KOPT-K1 (cell line): ENCODE results near the gene NEBL.

Source experiments
- H3K27ac ChIP-seq: fragments of 200-600 bp; sonication (generic); 2 replicates; pipeline ENCODE4 v1.5.1; 2016; ENCODE audit warnings: antibody characterized with exemption, mild to moderate bottlenecking, low read depth, low read length; ENCODE audit not compliant: poor library complexity, severe bottlenecking
- H3K36me3 ChIP-seq: fragments of 200-600 bp; sonication (generic); 2 replicates; pipeline ENCODE4 v1.5.1; 2017; ENCODE audit warnings: antibody characterized with exemption, mild to moderate bottlenecking, low read length, moderate library complexity; ENCODE audit not compliant: insufficient read depth
- H3K9me3 ChIP-seq: fragments of 200-600 bp; sonication (generic); 2 replicates; pipeline ENCODE4 v1.5.1; 2017; ENCODE audit warnings: antibody characterized with exemption, low read length, mild to moderate bottlenecking; ENCODE audit not compliant: insufficient read depth, poor library complexity, severe bottlenecking

The NEBL gene

DNA sequence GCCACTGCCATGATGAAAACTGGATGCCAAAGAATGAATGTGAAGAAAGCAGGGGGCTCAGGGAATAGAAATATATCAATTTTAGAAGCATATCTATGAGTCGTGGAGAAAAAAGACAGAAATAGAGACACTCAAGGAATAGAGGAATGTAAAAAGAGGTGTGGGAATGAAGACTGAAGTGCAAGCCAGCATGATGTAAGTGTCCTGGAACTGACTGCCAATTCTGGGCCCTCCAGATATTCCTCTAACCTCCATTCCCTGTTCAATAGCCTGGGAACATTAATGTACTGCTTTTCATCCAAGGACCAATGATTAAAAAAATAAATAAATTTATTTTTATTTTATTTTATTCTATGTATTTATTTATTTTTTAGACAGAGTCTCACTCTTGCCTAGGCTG is 40.6 kb downstream of the NEBL start:
- no peak overlapping the region for H3K27ac ChIP-seq
- H3K9me3 ChIP-seq, result no peaks in the 10 kb centered on the region
- H3K36me3 ChIP-seq, result no peaks in the 10 kb centered on the region

DNA sequence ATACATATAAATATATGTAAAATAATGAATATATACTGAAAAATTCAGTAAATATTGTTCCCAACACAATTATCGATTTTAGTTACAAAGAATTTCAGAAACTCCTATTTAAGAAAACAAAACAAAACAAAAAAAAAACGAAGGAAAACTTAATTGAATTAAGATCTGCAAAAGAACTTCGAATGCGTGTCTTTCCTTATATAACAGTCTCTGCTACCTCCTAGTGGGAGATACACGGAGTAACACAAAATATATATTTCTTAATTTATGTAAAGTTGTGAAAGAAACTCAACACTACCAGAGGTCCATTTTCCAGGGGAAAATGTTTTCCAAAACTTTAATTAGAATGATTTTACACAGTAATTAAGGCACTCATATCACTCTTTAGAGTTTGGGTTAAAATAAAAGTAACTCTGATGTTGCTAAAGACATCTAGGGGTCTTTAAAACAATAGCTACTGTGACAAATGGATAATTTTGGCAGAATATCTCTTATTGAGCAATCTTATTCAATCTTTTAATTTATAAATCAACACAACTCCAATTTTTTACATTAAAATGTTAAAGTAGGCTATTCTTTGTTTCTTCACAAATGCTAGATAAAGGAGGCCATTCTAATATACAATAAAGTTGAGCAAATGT is 41.6 kb downstream of the NEBL start:
- Histone ChIP-seq H3K36me3 (no peaks in the 10 kb centered on the region), H3K27ac (no peak overlapping the region), H3K9me3 (no peaks in the 10 kb centered on the region)

DNA sequence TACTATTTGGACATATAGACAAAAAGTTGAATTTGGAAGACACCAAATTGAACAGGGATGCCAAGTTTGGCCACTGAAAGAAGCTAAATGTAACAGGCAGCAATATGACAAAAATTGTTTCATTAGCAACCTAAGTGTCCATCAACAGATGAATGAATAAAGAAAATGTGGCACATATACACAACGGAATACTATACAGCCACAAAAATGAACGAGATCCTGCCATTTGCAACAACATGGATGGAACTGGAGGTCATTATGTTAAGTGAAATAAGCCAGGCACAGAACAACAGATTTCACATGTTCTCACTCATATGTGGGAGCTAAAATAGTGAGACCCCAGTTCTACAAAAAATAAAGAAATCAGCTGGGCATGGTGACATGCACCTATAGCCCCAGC is 43.8 kb downstream of the NEBL start:
- Histone ChIP-seq H3K27ac (no peak overlapping the region), H3K9me3 (no peaks in the 10 kb centered on the region), H3K36me3 (no peaks in the 10 kb centered on the region)

DNA sequence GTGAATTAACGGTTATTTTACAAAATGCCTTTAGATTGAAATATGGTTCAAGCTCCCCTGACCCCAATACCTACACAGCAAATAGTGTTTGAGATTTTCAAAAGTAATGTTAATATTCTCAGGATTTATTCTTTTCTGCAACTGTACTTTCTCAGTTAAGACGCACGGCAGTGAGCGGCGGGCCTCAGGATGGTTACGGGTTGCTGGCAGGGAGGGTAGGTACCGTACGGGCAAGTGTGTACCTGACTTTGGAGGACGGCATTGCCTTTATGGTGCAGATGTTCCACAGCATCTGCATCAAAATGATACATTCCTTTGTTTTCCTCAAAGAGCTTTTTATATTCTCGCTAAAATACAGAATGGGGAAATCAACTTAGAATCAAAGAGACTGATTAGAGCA is 44.8 kb downstream of the NEBL start:
- Histone ChIP-seq H3K9me3 (no peaks in the 10 kb centered on the region), H3K36me3 (no peaks in the 10 kb centered on the region), H3K27ac (no peak overlapping the region)

DNA sequence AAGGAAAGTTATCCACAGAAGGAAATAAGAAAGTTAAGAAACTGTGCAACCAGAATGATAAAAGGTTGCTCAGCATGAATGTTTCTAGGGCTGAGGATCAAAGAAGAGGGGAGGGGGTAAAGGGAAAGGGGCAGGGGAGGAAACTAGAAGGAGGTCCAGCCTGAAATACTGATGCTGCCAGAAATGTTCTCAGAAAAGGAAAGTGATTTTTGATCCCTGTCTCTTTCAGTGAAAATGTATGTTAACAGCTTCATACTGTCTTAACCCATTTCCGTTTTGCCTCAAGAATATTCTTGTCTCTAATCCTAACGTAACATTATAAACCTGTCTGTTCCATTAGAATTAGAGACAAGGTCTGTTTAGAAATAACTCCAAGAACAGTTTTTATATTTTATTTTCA is 49.6 kb downstream of the NEBL start:
- no peaks in the 10 kb centered on the region for H3K9me3 ChIP-seq
- no peaks in the 10 kb centered on the region for H3K36me3 ChIP-seq
- H3K27ac ChIP-seq, result no peak overlapping the region

DNA sequence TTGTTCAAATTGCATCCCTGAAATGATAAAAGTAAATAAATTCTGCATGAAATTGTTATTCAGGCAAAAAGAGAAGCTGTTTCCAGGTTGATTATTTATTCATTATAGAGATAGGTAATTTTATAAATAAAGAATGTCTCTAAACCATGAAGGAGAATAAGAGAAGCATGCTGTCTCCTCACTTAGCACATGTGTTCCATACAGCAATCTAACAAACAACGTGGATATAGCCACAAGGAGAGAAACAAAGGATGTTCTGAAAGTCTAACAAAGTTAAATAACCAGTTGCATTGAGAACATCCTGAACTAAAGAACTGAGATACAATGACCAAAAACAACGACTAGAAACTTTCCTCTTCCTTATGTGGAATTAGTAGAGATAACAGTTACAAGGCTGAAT is 50.8 kb downstream of the NEBL start:
- Histone ChIP-seq H3K36me3 (no peaks in the 10 kb centered on the region), H3K27ac (no peak overlapping the region), H3K9me3 (no peaks in the 10 kb centered on the region)

DNA sequence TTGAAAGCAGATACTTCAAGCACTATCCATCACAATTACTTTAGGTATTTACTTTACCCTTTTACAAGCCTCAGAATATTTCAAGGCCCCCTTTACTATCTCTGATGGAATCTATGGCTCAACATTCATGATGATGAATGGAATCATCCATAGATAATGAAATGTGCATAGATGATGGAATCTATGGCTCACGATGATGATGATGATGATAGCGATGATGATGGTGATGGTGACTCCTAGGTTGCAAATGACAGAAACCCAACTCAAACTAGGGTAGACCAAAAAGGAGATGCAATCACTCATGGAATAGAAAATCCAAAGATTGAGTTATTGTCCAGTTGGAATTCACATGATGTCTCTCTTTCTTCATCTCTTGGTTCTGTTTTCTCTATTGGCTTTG is 55.7 kb downstream of the NEBL start:
- H3K9me3 ChIP-seq, result no peaks in the 10 kb centered on the region

DNA sequence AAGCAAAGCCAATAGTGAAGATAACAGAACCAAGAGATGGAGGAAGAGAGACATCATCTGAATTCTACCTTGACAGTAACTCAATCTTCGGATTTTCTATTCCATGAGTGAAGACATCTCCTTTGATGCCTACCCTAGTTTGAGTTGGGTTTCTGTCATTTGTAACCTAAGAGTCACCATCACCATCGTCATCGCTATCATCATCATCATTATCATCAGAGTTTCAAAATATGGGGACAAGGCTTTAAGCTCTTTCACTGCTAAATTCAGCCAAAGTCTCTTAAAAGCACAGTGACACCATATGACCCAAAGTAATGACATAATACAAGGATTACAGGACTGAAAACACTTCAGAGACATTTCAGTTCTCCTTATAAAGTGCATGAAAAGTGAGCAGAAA is 57.2 kb downstream of the NEBL start:
- Histone ChIP-seq H3K9me3 (no peaks in the 10 kb centered on the region), H3K27ac (no peak overlapping the region), H3K36me3 (no peaks in the 10 kb centered on the region)

More for the DNA sequence above, 55.7 kb downstream of the NEBL start:
- no peaks in the 10 kb centered on the region for H3K36me3 ChIP-seq
- no peak overlapping the region for H3K27ac ChIP-seq

DNA sequence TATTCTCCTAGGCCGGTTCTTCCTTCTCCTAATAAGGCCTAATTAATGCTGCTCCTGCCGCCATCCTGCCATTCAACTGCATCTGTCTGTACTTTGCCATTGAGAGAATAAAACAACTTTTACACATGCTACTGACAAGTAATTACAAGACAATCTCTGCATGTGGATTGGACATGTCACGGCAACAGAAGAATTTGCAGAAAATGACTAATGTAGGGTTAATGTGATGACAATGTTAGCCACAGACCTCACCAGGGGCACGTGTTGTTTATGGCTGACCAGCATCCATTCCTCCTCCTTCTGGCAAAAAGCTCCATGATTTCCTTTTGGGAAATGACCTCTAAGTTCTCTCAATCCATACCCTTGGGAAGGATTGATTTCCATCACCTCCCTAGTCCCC is 58.0 kb downstream of the NEBL start:
- H3K36me3 ChIP-seq, result no peaks in the 10 kb centered on the region

DNA sequence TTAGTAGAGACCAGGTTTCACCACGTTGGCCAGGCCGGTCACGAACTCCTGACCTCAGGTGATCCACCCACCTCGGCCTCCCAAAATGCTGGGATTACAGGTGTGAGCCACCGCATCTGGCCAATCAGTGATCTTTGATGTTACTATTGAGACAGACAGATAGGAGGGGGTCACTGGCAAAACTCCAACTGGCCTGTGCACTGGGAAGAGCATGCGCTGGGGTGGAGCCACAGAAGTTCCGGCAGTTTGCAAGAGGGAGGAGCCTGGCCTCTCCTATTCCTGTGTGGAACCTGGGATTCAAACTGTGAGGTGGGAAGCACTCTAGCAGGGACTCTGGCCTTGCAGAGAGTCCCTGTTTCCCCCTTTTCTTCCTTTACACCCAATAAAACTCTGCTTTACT is 60.7 kb downstream of the NEBL start:
- no peak overlapping the region for H3K27ac ChIP-seq
- no peaks in the 10 kb centered on the region for H3K36me3 ChIP-seq
- H3K9me3 ChIP-seq, result no peaks in the 10 kb centered on the region

More for the DNA sequence above, 58.0 kb downstream of the NEBL start:
- no peak overlapping the region for H3K27ac ChIP-seq
- H3K9me3 ChIP-seq, result no peaks in the 10 kb centered on the region

DNA sequence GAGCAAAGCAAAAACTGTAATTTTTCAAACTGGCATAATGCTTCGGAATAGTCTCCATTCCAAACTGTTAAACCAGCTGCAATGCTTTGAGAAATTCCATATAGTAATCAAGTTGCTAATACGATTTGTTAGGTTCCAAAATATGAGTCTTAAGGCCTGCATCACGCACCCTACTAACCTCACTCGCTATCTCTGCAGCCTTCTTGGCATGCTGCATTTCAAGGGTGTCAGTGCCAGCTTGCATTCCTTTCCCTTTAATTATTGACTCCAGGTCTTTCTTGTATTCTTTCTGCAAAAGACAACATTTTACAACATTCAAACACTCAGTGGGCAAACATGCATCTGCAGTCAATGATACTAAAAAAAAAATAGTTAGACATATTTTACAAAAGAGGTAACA is 61.8 kb downstream of the NEBL start:
- Histone ChIP-seq H3K36me3 (no peaks in the 10 kb centered on the region), H3K9me3 (no peaks in the 10 kb centered on the region), H3K27ac (no peak overlapping the region)

DNA sequence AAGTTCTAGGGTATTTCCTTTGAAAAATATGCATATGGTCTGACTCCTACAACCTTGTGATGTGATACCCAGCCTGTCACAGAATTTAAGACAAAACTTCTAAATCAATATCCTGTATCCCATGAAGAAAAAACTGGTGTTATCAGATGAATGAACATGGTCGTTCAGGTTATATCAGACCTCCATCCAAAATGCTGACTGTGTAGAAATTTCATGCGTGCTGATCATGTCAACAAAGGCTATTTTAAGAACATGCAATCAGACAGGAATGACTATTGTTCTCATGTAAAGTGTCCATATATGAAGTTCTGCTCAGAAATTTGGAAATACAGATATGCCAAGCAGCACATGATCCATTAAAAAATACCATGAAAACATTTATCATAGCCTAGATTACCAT is 62.3 kb downstream of the NEBL start:
- no peaks in the 10 kb centered on the region for H3K9me3 ChIP-seq

DNA sequence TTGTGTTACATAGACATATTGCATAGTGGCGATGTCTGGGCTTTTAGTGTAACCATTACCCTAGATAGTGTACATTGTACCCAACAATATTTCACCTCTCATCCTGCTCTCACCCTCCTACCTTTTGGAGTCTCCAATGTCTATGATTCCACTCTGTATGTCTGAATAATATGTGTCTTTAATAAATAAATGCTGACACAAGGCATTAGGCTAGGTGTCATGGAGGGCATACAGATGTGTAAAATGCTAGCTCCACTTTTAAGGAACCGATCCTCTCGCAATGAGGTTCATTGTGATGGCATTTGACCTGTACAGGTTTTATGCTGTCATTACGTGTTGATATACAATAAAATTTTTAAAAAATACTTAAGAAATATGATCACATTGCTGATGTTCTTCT is 74.3 kb downstream of the NEBL start:
- Histone ChIP-seq H3K9me3 (no peaks in the 10 kb centered on the region), H3K36me3 (no peaks in the 10 kb centered on the region), H3K27ac (no peak overlapping the region)

More for the DNA sequence above, 62.3 kb downstream of the NEBL start:
- no peak overlapping the region for H3K27ac ChIP-seq
- H3K36me3 ChIP-seq, result no peaks in the 10 kb centered on the region

DNA sequence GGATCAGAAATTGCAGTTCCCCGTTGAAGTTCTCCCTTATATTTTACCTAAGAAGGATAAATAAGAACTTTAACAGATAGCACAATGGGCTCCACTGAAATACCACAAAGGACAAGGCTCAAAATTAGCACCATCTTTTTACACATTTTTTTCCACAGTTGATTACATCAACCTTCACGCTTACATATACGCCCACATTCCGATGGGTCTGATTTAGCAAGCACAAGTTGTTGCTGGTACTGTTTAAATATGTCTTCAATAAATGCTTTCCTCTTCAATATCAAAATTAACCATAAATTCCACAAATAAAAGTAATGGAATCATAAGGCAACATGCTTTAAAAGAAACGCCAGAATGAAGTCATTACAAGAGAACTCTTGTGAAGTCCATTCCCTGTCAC is 79.5 kb downstream of the NEBL start:
- Histone ChIP-seq H3K27ac (no peak overlapping the region), H3K9me3 (no peaks in the 10 kb centered on the region), H3K36me3 (no peaks in the 10 kb centered on the region)

DNA sequence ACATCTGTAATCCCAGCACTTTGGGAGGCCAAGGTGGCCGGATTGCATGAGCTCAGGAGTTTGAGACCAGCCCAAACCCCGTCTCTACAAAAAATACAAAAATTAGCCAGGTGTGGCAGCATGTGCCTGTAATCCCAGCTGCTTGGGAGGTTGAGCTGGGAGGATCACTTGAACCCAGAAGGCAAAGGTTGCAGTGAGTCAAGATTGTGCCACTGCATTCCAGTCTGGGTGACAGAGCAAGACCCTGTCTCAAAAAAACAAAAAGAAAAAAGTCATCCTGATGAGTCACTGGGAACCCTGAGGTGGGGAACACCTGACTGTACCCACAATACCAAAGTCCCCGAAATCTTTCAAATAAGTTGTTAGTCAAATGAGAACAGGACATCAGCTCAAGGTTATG is 80.0 kb downstream of the NEBL start:
- no peaks in the 10 kb centered on the region for H3K36me3 ChIP-seq
- H3K27ac ChIP-seq, result no peak overlapping the region
- no peaks in the 10 kb centered on the region for H3K9me3 ChIP-seq

DNA sequence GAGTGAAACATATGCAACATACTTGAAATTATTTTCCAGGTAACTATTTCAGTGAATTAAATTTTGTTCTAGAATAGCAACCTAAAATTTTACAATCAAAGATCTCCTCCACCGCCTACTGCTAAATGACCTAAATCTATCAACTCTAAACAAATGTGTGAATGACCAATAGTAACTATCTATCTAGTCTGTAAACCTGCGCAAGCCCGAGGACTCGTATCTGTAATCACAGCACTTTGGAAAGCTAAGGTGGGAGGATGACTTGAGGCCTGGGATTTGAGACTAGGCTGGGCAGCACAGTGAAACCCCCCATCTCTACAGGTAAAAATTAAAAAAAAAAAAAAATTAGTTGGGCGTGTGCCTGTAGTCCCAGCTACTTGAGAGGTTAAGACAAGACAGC is 83.0 kb downstream of the NEBL start:
- H3K27ac ChIP-seq, result no peak overlapping the region
- H3K9me3 ChIP-seq, result no peaks in the 10 kb centered on the region
- H3K36me3 ChIP-seq, result no peaks in the 10 kb centered on the region
